Myocyte (in vitro differentiated cells): ENCODE results near the gene NOS3. TPM values are rescaled to one million over a fixed set of nuclear protein-coding genes. Genes with fewer than 3 reads are reported as not detected.

Experiments
- DNase-seq: peaks from one replicate; pipeline ENCODE4 v3.0.0-alpha.2; 2012; ENCODE audit warnings: low read depth
- total RNA-seq: library from RNA; depleted of rRNA; stranded (reverse); fragments of >200 nt; gene quantifications from 2 replicates; pipeline ENCODE4 v1.2.3, GENCODE V29; 2014

NOS3 gene
- total RNA-seq, 1 donor from 2014 or later: not detected

DNA sequence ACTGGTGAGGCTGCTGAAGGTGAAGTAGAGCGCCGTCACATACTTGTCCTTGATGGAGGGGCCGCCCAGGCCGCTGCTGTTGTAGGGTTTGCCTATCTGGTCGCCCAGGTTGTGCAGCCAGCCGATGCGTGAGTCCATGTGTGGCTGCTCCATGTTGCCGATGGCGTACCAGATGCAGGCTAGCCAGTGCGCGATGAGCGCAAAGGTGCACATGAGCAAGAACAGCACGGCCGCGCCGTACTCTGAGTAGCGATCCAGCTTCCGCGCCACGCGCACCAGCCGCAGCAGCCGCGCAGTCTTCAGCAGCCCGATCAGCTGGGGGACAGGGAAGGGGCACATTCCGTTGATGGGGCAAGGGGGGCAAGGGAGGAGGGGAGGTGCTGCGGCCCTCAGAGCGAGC, 39.3 kb upstream of the NOS3 start:
- DNase-seq: no peak

DNA sequence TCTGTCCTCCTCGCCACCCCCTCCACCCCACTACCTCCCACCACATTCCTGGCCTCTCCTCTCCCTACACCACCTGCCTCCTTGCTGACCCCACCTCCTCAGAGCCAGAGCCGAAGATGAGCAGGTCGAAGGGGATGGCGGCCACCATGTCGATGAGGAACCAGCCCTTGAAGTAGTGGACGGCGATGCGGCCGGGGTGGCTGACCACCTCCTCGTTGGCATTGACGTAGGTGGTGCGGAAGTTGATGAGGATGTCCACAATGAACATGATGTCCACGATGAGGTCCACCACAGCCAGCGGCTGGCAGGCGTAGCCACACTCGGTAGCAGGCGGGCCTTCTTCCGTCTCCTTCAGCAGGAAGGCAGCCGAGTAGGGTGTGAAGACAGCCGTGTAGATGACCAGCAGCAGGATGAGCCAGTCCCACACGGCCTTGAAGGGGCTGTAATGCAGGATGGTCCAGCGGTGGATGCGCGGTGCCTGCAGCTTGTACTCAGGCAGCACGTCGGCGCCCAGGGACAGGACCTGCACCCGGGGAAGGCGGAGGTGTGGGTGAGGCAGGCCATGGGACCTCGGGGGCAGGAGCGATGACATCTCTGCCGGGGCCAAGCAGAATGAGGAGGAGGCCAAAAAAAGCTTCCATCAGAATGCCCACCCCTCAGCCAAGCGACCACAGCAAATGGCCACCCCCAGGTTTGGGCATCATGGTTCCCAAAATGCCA, 38.3 kb upstream of the NOS3 start:
- DNase-seq: no peak

DNA sequence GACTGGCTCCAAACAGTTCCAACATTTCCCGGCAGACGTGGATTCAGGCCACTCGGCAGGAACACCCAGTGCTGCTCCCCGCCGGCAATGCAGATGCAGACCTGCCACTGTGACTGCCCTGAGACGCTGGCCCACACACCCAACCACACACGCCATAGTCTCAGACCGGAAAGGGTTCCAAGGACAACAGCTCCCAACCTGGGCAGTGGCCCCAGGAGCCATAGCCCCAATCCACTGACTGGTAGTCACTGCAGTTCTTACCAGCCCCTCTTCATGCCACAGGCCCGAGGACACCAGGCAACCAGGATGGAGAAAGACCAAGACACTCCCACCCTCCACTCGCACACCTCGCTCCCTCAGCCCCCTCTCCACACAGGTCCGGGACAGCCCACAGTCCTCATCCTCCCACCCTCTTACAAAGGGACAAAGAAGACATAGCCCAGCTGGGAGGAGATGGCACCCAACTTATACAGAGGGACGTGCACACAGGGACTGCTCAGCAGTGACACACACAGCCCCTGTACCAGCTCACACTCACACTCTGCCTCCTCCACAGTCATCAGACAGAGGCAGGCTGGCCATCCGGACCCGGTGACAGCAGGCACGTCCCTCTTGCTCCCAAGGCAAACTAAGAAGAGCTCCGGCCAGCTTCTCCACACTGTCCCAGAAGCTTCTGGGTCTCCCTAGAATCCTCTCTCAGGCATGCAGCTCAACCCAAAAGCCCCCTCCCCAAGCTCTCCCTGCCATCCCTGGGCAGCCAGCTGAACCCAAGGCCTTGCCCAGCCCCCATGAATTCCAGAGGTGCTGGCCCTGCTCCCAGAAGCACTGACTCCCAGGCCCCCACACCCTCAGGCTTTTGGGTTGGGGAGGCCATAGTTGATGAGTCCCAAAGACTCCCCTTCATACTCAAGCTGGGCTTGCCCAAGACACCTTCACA, 37.5 kb upstream of the NOS3 start:
- DNase-seq: no peak

DNA sequence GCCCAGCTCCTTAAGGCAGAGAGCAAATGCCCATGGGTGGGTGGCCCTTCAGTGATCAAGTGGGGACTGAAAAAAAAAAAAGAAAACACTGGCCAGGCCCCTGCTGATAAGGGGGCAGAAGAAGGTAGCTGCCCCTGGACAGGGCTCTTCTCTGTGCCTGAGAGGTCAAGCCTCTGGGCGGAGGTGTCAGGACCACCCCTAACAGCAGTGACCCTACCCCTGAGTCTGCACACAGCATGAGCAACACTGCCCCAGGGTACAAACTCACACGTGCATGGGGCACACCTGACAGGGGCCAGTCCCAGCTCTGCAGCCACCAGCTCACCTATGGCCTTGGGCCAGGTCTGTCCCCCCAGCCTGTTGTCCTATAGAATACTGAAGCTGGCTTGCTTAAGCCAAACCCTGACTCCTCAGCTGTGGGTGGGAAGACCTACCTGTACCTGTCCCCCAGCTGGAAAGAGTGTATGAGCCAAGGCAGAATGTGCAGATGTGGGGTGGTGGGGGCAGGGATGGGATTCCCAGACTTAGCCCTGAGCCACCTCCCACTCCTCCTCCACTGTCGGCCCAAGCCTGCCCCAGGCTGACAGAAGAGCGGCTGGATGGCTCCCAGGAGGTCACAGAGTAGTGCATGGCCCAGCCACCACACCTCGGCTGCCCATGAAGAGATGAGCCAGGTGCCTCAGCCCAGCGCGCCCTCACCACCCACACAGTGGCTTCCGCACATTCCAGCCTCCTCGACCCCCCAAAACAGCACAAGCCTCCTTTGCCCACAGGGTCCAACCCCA, 36.4 kb upstream of the NOS3 start:
- no peak for DNase-seq

DNA sequence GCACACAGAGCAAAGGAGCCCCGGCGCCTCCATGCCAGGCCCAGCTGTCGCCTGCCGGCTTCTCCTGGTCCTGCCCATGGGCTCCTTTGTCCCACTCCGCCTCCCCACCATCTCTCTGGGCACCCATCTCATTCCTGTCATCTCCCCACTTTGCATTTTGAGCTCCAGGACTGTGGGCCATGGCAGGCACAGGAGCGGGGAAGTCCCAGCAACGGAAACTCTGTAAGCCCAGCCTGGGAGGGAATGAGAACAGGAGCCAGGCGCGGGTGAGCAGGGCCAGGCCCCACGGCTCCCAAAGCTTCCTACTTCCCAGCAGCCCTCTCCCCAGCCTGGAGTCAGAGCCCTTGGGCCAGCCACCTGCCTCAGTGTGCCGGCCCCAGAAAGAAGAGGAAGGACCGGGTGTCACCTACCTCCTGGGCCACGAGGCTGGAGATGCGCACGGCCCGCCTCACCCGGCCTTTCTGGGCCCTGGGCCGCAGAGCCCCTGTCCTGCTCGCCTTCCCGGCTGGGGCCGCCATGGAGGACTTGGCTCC, 35.8 kb upstream of the NOS3 start:
- DNase-seq: no peak

DNA sequence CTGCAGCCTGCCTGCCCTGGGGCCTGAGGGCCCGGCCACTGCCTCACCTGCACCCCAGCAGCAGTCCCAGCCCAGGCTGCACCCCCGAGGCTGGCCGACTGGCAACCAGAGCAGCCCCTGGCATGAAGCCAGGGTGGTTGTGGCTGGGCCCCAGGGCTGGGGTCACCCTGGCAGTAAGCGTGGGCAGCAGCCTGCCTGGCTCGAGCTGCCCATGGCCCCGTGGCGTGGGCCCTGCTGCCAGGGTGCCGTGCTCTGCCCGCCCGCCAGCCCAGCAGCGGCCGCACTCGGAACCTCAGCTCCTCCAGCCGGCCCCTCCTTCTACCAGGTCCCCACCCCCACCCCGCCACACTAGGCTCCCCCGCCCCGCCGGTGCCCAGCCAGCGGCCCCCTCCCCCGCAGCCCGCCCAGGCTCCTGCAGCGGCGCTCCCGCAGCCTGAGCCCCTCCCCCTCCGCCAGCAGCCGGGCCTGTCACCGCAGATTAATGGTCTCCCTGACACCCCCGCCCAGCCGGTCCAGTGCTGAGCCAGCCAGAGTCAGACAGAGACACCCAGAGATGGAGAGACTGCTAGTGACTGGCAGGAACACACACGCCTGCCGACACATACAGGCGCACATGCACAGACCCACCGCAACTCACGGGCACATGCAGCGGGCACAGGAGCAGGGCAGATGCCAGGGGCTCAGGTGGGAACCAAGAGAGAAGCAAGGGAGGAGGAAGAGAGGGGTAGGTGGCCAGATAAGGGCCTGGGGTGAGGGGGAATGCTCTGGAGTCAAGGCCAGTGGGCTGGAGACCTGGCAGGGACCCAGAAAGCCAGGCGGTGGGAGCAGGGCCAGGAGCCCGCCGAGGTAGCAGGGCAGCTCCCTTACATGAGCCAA, 35.1 kb upstream of the NOS3 start:
- peak; percentile 54 for DNase-seq

DNA sequence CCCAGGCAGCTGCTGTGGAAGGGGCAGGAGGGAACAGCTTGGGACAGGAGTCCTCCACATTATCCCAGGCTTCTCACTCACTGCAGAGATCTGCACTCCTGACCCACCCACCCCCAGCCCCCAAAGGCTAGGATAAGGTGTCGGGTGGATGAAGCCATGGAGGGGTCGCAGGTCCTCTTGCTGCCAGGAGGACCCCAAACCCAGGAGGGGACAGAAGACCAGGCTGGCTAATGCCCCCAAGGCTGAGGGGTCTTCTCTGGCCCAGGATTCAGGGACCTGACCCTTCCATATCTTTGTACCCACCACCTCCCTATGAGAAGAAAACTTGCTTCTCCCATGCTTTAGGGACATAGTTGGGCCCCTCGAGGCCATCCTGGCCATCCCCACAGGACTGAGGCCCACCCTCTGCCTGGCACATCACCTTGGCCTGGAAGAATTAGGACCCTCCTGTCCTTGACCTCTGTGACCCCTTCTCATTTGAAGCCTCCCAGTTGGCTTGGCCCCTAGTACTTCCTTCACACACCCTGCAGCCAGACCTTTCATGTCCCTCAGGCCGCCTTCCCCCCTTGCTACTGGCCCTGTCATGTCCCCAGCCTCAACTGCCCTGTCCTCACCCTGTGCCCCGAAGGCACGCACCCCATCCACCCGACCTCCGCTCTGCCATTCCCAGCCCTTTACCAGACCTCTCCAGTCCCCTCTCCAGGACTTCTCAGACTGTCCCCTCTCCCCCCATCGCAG, 34.3 kb upstream of the NOS3 start:
- no peak for DNase-seq

DNA sequence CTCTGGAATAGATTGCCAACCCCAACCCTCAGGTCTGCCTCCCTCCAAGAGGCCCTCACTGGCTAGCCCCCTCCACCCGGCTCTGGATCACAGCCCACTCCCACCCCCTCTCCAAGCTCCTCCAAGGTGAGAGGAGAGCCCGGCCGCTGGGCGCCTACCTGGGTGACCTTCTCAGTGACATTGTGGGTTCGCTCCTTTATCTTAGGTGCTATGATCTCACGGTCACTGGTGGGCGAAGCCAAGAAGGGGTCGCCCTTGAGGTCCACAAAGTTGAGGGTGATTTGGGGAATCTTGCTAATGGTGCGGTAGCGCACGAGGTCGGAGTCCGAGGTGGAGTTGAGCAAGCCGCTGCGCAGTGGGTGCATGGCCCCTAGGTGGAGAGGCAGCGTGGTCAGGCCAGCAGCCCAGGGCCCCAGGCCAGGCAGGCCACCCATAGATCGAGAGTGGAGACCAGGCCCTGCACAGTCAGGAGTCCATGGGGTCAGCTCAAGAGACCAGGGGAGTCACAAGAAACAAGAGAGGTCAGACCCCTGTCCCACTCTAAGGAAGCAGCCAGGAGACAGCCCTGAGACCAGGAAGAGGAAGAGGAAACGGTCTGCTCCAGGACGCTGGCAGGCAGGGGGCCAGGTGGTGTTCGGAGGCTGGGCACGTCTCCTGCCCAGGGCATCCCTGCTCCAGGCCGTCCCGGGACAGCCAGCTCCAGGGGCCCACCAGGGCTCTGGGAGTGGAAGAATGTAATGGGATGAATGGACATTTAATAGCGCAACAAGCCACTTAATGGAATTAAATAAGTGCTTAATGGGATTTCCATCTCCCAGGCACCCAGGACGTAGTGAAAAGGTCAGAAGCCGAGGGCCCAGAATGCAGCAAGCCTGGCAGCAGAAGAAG, 33.4 kb upstream of the NOS3 start:
- DNase-seq: no peak

DNA sequence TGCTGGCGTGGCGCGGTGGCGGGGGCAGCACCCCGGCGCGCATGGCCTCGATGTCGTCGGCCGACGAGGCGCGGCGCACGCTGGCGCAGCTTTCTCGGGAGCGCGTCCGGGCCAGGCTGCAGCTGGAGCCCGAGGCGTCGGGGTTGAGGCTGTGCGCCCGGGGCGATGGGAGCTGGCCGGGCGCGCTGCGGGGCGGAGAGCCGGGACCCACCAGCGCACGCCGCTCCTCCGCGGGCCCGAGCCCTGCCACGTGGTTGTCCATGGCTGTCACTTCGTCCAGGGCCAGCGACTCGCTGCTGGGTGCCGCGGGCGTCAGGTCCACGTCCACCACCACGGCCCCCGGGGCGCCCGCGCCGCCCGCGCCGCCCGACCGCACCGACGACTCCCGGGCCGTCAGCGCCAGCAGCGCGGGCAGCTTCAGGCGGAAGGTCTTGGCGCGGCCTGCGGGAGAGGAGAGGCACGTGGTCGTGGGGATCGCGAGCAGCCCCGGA, 32.7 kb upstream of the NOS3 start:
- no peak for DNase-seq

DNA sequence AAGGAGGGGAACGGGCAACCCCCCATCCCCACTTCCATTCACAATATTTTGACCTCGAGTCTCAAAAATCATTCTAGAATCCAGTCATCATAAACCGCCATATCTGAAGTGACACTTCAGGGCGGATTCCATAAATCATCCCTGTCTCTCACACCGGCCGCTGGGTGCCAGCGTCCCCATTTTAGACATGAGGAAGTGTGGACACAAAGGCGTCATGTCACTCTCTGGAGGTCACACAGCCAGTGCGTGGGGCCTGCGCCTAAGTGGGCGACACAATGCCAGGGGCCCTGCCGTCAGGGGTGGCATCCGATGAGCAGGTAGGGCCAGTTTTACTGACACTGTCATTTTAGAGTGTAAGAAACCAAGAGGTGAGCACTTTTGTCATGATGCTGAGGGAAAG, 32.2 kb upstream of the NOS3 start:
- no peak for DNase-seq

DNA sequence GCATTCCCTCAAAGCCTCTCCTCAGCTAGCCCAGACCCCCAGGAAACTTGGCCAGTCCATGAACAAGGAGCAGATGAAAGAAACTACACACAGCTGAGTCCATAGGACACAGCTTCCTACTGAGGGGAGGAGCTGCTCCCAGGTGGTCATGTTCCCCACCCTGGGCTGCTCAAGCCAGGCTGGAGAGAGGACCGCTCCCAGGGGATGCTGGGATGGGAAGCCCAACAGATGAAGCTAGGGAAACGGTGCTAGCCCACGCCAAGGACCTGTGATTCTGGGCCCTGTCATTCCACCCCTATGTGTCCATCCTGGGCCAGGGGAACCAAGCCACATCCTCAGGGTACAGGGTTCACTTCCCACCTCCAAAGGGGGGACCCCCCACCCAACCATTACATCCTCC, 31.7 kb upstream of the NOS3 start:
- DNase-seq: no peak

DNA sequence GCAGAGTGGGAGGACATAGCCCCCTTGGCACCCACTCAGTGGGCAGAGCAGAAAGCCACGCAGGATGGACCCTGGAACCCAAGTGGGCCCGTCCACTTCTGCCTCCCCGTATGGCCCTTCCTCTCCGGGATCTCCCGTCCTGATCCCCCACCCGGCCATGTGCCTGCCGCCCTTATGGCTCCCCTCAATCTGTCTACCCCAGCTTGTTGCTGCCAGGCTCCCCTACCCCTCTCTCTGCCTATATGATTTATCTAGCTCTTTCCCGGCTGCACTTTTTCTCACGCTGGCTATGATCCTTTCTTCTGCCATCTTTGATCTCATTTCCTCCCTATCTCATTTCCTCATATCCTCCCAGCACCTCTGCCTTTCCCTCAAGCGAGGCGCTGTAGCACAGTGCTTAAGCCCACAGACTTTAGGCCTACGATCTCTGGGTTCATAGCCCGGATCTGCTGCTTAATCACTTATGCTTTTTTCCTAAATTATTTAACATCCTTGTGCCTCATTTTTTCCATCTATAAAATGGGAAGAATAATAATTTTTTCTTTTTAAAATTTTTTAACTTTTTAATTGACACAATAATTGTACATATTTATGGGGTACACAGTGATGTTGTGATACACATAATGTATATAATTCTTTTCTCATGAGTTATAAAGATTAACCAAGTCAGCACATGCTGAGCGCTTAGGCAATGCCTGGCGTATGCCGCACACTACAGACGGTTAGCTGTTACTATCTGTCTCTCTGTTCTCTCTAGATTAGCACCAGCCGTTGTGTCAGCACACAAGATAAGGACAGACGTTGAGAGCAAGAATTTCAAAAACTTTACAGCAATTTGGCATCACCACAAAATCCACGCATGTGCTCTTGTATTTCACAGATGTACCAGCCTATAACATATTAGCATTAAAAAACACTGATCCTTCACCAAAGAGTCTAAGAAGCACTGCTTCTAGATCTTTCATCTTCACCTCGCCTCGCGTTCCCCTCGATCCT, 30.8 kb upstream of the NOS3 start:
- no peak for DNase-seq

DNA sequence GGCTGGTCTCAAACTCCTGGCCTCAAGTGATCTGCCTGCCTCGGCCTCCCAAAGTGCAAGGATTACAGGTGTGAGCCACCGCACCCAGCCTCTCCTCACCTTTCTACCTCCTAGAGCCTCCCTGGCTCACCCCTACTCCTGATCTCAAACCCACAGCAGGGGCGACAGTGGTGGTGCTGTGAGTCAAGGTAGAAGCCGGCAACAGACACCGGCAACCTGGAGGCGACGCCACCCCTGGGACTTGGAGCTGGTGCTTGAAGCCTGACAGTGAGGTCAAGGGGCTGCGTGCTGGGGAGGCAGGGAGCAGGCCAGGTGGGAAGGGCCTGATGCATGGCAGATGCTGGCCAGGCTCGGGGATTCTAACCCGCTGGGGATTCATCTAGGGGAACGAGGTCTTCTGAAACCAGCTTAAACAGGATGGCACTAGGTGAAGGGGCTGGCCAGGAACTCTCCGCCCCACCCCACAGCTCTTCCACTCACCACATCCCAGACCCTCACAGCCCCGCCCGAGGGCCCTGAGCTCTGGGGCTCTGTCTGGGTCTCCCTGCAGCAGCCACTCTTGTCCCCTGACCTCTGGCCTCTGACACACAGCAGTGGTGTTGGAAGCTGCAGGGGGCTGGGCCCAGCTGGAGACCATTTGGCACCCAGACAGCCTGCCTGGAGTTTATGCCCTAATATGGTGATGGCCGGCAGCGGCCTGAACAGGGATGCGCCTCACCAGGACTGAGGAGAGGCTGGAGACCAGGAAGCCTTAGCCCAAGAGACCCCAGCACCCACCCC, 29.1 kb upstream of the NOS3 start:
- no peak for DNase-seq

DNA sequence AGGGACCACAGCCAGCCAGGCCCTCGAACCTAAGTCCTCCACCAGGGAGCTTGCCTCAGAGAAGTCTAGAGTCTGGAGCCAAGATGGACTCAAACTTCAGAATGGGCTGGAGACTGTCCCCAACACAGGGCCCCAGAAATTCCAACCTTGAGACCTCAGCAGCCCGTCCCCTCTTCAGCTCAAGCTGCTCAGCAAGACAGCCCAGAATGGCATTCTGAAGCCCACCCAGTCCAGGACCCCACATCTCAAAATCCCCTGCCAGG, 28.6 kb upstream of the NOS3 start:
- no peak for DNase-seq

DNA sequence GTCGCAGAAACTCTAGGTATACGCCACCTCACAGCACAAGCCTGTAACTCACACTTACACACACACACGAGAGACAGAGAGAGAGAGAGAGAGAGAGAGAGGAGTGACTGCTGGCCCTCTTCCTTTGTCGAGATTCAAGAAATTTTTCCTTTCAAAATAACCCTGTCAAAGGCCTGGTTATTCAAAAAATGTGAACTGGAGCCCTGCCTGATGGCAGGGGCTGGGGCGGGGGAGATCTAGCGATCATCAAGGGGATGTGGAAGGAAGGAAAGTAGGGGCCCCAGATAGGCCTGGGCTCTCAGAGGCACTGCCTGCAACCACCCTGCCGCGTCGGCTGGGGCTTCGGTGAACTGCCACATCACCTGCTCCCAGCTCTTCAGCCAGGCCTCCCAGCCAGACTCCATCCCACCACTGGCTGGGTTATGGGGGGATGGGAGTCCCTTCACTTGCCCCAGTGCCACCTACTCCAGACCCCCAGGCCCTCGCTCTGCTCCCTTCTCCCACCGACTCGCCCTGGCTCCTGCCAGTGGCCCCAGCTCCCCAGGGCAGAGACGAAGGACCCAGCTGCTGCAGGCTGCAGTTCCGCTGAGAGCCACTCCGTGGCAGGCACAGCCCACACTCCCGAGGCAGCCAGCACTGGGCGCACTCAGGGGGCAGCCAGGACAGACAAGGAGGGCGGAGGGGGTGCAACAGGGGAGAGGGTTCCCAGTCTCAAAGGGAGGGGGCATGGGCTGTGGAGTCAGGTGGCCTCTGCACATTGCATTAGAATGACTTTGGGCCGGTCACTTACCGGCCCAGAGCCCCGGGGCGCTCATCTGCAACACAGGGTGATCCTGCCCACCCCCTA, 28.0 kb upstream of the NOS3 start:
- DNase-seq: peak; percentile 59
